Body of pancreas (tissue), 4 donors: Measurements from ENCODE around the gene TTLL5.

Source experiments
- POLR2A ChIP-seq, 3 donors: fragments of 450-650 bp; IDR thresholded peaks; one replicate each; pipeline ENCODE4 v1.6.1; 2016; ENCODE audit warnings: antibody characterized with exemption in 3 of 3, mild to moderate bottlenecking in 2 of 3
- TF ChIP-seq, protein P1 (sequence below), 7 experiments: fragments of 450-650 bp in 4 of 7; fragments of 200-600 bp in 3 of 7; sonication (generic) in 3 of 7; IDR thresholded peaks; one replicate each; pipeline ENCODE4 v1.5.1; 2016 to 2019; ENCODE audit warnings: antibody characterized with exemption in 7 of 7

DNA sequence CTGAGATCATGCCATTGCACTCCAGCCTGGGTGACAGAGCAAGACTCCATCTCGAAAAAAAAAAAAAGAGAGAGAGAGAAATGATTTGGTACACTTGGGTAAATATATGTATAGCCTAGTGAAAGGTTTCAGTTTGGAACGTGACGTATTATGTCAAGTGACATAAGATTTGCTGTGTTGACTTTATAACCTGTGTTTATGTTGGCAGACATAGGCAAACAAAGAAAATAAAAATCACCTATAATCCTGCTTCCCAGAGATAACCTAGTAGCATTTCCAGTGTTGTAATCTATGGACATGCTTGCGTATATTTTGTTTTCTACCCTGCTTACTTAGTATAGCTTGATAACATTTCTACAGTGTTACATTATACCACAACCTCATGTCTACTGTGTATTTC lies 17.1 kb upstream of the TTLL5 start:
- TF ChIP-seq, protein P1, sequence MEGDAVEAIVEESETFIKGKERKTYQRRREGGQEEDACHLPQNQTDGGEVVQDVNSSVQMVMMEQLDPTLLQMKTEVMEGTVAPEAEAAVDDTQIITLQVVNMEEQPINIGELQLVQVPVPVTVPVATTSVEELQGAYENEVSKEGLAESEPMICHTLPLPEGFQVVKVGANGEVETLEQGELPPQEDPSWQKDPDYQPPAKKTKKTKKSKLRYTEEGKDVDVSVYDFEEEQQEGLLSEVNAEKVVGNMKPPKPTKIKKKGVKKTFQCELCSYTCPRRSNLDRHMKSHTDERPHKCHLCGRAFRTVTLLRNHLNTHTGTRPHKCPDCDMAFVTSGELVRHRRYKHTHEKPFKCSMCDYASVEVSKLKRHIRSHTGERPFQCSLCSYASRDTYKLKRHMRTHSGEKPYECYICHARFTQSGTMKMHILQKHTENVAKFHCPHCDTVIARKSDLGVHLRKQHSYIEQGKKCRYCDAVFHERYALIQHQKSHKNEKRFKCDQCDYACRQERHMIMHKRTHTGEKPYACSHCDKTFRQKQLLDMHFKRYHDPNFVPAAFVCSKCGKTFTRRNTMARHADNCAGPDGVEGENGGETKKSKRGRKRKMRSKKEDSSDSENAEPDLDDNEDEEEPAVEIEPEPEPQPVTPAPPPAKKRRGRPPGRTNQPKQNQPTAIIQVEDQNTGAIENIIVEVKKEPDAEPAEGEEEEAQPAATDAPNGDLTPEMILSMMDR (IDR thresholded peaks at IDR 0.05) = no peak
- no peak for TF ChIP-seq POLR2A (IDR thresholded peaks at IDR 0.05)
